OCI-LY7 (cell line): ENCODE data around the gene VAC14. TPM values are rescaled to one million over a fixed set of nuclear protein-coding genes. Genes with fewer than 3 reads are reported as not detected.

Experiments
- BruUV-seq: library from RNA; stranded (reverse); fragments of 400-500 nt; replicated peaks from 2 replicates; lab custom pipeline; 2021; lab: Mats Ljungman, UMichigan
- CTCF ChIA-PET: fragments of 300-600 bp; sonication (Branson Sonifier 250); formaldehyde crosslinking; loops from one replicate; lab custom pipeline; 2022; ENCODE audit warnings: antibody characterized with exemption; ENCODE audit not compliant: unreplicated experiment; lab: Charles Lee
- POLR2A ChIA-PET: fragments of 300-600 bp; sonication (Branson Sonifier 250); formaldehyde crosslinking; loops from one replicate; lab custom pipeline; 2022; ENCODE audit warnings: antibody characterized with exemption; lab: Charles Lee
- DNase-seq: peaks from one replicate; pipeline ENCODE4 v3.0.0-alpha.2; 2015; ENCODE audit warnings: low spot score
- H2AFZ ChIP-seq: fragments of 200-600 bp; sonication (generic), shearing (Covaris generic); 2 replicates; pipeline ENCODE4 v1.6.1; 2014; ENCODE audit warnings: mild to moderate bottlenecking, antibody characterized with exemption, low read length, moderate library complexity
- H3K27ac ChIP-seq: fragments of 200-600 bp; sonication (generic); 2 replicates; pipeline ENCODE4 v1.5.1; 2014; ENCODE audit warnings: mixed run types, low read depth, mild to moderate bottlenecking, moderate library complexity, low read length, inconsistent platforms; ENCODE audit not compliant: poor library complexity, severe bottlenecking
- H3K36me3 ChIP-seq: fragments of 200-600 bp; sonication (generic); 2 replicates; pipeline ENCODE4 v1.6.1; 2014; ENCODE audit warnings: mild to moderate bottlenecking, antibody characterized with exemption, low read length, moderate library complexity, mixed read lengths; ENCODE audit not compliant: insufficient read depth
- H3K4me1 ChIP-seq: fragments of 200-600 bp; sonication (generic); 2 replicates; pipeline ENCODE4 v1.5.1; 2014; ENCODE audit warnings: mild to moderate bottlenecking, low read length; ENCODE audit not compliant: insufficient read depth, poor library complexity, severe bottlenecking
- H3K4me2 ChIP-seq: fragments of 200-600 bp; sonication (generic); 2 replicates; pipeline ENCODE4 v1.6.1; 2014; ENCODE audit warnings: mild to moderate bottlenecking, low read length
- H3K4me3 ChIP-seq: fragments of 200-600 bp; sonication (generic); 2 replicates; pipeline ENCODE4 v1.5.1; 2014; ENCODE audit warnings: mild to moderate bottlenecking, low read depth, low read length; ENCODE audit not compliant: poor library complexity, severe bottlenecking
- H3K79me2 ChIP-seq: fragments of 200-600 bp; sonication (generic); 2 replicates; pipeline ENCODE4 v1.6.1; 2016; ENCODE audit warnings: low read depth, mild to moderate bottlenecking, low read length, moderate library complexity, mixed read lengths; ENCODE audit not compliant: insufficient read depth
- H3K9me2 ChIP-seq: fragments of 200-600 bp; sonication (generic); 2 replicates; pipeline ENCODE4 v1.6.1; 2016; ENCODE audit warnings: mild to moderate bottlenecking, low read length, mixed read lengths; ENCODE audit not compliant: insufficient read depth
- H3K9me3 ChIP-seq: fragments of 200-600 bp; sonication (generic); 2 replicates; pipeline ENCODE4 v1.6.1; 2014; ENCODE audit warnings: mild to moderate bottlenecking, mixed run types, low read length, mixed read lengths
- H4K20me1 ChIP-seq: fragments of 200-600 bp; sonication (generic); 2 replicates; pipeline ENCODE4 v1.6.1; 2014; ENCODE audit warnings: mild to moderate bottlenecking, antibody characterized with exemption, low read length, moderate library complexity, mixed read lengths; ENCODE audit not compliant: insufficient read depth
- EZH2phosphoT487 ChIP-seq: fragments of 200-600 bp; sonication (generic); IDR thresholded peaks from 2 replicates; pipeline ENCODE4 v1.6.1; 2018; ENCODE audit warnings: low read depth, borderline replicate concordance, mild to moderate bottlenecking, mixed run types, antibody characterized with exemption, low read length, moderate library complexity, mixed read lengths
- intact Hi-C: fragments of 100-400 bp; cut with micrococcal nuclease; formaldehyde crosslinking; loops from one replicate; pipeline ENCODE4 v1.10.0; 2022; ENCODE audit not compliant: unreplicated experiment
- total RNA-seq, 2 experiments: library from RNA; depleted of rRNA in 1 of 2; stranded (reverse); fragments of >200 nt in 1 of 2; shearing (Covaris generic) in 1 of 2; gene quantifications; 2 replicates each; pipeline ENCODE4 v1.2.3, GENCODE V29; 2014 to 2022
- TF ChIP-seq, protein P1 (sequence below): fragments of 200-600 bp; sonication (generic); conservative IDR thresholded peaks from 2 replicates; pipeline ENCODE4 v1.5.1; 2014; ENCODE audit warnings: mild to moderate bottlenecking, antibody characterized with exemption, low read length, moderate library complexity, mixed read lengths

The VAC14 gene
- total RNA-seq, 2 experiments from 2014 or later, result 37.6 to 43.1 TPM

DNA sequence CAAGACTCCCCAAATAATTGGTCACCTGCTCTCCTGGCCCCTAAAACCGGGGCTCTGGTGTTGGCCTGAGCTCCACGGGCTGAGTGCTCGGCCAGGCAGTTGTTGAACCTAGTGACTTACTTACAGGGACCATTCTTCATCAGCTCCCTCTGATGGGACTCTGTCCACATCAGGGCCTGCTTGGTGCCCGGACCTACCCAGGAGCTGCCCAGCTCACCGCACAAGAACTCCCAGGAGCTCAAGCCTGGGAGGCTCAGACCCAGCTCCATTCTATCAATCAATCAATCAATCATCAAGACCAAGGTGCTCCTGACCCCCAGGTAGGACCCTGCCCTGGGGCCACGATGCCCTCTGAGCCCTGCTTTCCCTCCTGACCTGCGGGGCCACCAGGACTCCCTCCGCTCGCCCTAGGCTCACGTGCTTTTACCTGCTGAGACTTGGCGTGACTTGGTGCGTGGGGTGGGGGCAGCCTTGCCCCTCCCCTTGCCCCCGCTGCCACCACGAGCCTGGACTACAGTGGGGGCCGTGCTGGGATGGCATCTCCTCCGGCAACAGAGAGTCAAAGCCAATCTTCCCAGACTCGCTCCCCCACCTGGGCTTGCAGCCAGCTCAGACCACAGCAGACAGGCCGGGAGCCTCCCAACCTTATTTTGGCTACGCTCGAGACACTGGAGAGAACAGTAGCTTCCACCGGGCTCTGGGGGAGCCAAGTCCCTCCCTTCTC is 138.9 kb downstream of the VAC14 start:
- no peak for DNase-seq
- intact Hi-C loops, result no loop called here
- Histone ChIP-seq H3K9me2 (no peaks in the 10 kb centered on the region), H3K79me2 (no peaks in the 10 kb centered on the region), H4K20me1 (no peaks in the 10 kb centered on the region), H3K9me3 (no peaks in the 10 kb centered on the region), H3K36me3 (no peaks in the 10 kb centered on the region), H3K4me1 (no peaks in the 10 kb centered on the region), H3K4me2 (no peak overlapping the region), H3K27ac (no peak overlapping the region), H2AFZ (no peak overlapping the region), H3K4me3 (no peak overlapping the region)
- ChIA-PET POLR2A (interaction anchor here (0.5 to 0.6 kb wide), 2 partner anchors 69 to 582 kb away, joined by 3 to 4 read pairs; no protein-coding TSS in a partner anchor), CTCF (interaction anchor here (0.6 kb wide), 1 partner anchor 348 kb away, joined by 3 read pairs; no protein-coding TSS in a partner anchor)
- BruUV-seq, result no TSS peak
- TF ChIP-seq EZH2phosphoT487, result no peak
- TF ChIP-seq, protein P1, sequence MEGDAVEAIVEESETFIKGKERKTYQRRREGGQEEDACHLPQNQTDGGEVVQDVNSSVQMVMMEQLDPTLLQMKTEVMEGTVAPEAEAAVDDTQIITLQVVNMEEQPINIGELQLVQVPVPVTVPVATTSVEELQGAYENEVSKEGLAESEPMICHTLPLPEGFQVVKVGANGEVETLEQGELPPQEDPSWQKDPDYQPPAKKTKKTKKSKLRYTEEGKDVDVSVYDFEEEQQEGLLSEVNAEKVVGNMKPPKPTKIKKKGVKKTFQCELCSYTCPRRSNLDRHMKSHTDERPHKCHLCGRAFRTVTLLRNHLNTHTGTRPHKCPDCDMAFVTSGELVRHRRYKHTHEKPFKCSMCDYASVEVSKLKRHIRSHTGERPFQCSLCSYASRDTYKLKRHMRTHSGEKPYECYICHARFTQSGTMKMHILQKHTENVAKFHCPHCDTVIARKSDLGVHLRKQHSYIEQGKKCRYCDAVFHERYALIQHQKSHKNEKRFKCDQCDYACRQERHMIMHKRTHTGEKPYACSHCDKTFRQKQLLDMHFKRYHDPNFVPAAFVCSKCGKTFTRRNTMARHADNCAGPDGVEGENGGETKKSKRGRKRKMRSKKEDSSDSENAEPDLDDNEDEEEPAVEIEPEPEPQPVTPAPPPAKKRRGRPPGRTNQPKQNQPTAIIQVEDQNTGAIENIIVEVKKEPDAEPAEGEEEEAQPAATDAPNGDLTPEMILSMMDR, result no peak

DNA sequence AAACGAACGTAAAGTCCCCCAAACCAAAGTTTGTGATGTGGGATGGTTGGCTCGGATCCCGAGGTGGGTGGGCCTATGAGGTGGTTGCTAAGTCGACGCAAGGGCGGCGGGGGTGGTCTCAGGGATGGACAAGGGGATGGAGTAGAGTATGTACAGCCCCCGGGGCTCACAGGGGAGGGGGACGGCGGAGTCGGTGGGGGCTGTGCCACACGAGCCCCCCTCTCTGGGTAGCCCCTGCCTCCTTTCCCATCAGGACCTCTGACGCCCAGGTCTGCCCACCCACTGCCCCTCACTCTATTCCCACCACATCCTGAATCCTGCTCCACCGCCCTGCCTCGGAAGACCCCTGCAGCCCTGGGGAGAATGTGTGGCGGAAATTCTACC is 139.4 kb downstream of the VAC14 start:
- Histone ChIP-seq H3K27ac (no peak overlapping the region), H3K9me3 (no peaks in the 10 kb centered on the region), H2AFZ (no peak overlapping the region), H3K4me1 (no peaks in the 10 kb centered on the region), H4K20me1 (no peaks in the 10 kb centered on the region), H3K4me3 (no peak overlapping the region), H3K36me3 (no peaks in the 10 kb centered on the region), H3K4me2 (no peak overlapping the region), H3K79me2 (no peaks in the 10 kb centered on the region), H3K9me2 (no peaks in the 10 kb centered on the region)
- intact Hi-C loops, result no loop called here
- ChIA-PET CTCF (interaction anchor here (0.6 kb wide), 1 partner anchor 348 kb away, joined by 3 read pairs; no protein-coding TSS in a partner anchor), POLR2A (interaction anchor here (0.6 kb wide), 1 partner anchor 69 kb away, joined by 4 read pairs; no protein-coding TSS in a partner anchor)
- no peak for DNase-seq
- TF ChIP-seq EZH2phosphoT487, result no peak
- TF ChIP-seq, protein P1, result no peak
- no TSS peak for BruUV-seq
